ENCODE data around the gene LPP. TPM values are rescaled to one million over a fixed set of nuclear protein-coding genes. Genes with fewer than 3 reads are reported as not detected.
A peak's percentile ranks its signal among the peaks of the same experiment; 100 is the strongest.
"Not testable (repeated sequence)": the region's sequence is repeated elsewhere in the genome, so short reads cannot be mapped to it uniquely, and the experiment has no call there.

LPP gene
- total RNA-seq, 3 donors from 2014 or later = 15.5 to 19.2 (median 16.5) TPM

GRCh38 chr3:188598894-188599293 lies 444.9 kb downstream of the LPP start:
- H3K9me3 Mint-ChIP-seq = no peaks in the 10 kb centered on the region
- H3K27me3 Mint-ChIP-seq (ENCODE audit: low read depth) = no peaks in the 10 kb centered on the region
- no peaks in the 10 kb centered on the region for H3K4me1 Mint-ChIP-seq (ENCODE audit: low read depth)
- H3K4me3 Mint-ChIP-seq = no peak overlapping the region
- DNase-seq (no peak), ATAC-seq (no peak)
- H3K36me3 Mint-ChIP-seq (ENCODE audit: insufficient read depth) = peaks cover 3% of the 10 kb centered on the region

DNA sequence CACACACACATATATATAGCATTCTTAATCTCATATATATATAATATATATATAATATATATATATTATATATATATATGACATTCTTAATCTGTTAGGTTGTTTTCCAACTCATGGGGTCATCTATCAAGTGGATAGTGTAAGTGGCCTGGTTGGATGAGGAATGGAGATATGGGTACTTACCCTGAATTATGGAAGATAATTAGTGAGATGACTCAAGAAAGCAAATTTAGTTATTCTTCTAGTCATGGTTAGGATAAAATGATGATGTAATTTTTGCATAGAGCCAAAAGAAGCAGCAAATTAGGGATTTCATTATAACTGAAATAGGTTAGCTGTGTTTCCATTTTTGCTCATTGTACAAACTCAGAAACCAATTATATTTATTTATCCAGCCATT lies 448.2 kb downstream of the LPP start:
- no peak overlapping the region for H3K4me3 Mint-ChIP-seq
- H3K9me3 Mint-ChIP-seq = no peaks in the 10 kb centered on the region
- H3K4me1 Mint-ChIP-seq (ENCODE audit: low read depth) = no peaks in the 10 kb centered on the region
- peaks cover 3% of the 10 kb centered on the region for H3K36me3 Mint-ChIP-seq (ENCODE audit: insufficient read depth)
- ATAC-seq (no peak), DNase-seq (no peak)
- no peaks in the 10 kb centered on the region for H3K27me3 Mint-ChIP-seq (ENCODE audit: low read depth)

DNA sequence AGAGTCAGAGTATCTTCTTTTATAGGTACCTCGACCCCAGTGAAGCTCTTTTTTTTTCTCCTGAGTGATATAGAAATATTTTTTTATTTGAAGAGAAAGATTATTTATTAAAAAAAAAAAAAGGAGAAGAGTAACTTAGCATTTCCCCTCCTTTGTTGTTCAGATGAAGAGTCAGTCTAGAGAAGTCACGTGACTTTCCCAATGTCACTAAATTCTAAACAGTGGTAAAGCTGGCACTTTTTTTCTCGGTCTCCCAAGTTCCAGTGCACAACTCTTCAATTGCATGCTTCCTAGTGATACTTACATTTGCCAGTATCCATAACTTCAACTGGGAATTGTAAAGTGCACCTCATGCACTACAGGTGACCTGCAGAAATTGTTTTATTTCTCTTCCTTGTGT lies 448.7 kb downstream of the LPP start:
- Mint-ChIP-seq H3K9me3 (no peaks in the 10 kb centered on the region), H3K4me3 (no peak overlapping the region), H3K27me3 (ENCODE audit: low read depth) (no peaks in the 10 kb centered on the region), H3K4me1 (ENCODE audit: low read depth) (no peaks in the 10 kb centered on the region), H3K36me3 (ENCODE audit: insufficient read depth) (peaks cover 3% of the 10 kb centered on the region)
- no peak for ATAC-seq
- no peak for DNase-seq

DNA sequence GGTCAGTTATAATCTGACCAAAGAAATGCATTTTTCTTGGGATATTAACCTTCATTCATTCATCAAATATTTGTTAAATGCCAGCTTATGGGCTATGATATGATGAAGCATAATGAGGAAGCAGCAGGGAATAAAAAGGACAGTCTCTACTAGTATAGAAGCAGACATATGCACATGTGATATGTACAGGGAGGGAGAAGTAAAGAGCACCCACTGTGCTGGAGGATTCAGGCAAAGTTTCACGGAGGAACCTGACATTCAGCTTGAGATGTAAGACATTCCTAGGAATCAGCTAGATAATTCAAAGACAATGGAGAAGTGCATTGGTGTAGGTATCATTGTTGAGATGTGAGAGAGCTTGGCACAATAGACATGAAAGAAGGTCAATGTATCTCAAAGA lies 450.7 kb downstream of the LPP start:
- no peak for DNase-seq
- Mint-ChIP-seq H3K27me3 (ENCODE audit: low read depth) (no peaks in the 10 kb centered on the region), H3K4me1 (ENCODE audit: low read depth) (peaks cover 2% of the 10 kb centered on the region), H3K36me3 (ENCODE audit: insufficient read depth) (peaks cover 18% of the 10 kb centered on the region), H3K9me3 (peaks cover 12% of the 10 kb centered on the region), H3K4me3 (no peak overlapping the region)
- no peak for ATAC-seq

- ATAC-seq (no peak), DNase-seq (no peak)
- Mint-ChIP-seq H3K27me3 (ENCODE audit: low read depth) (no peaks in the 10 kb centered on the region), H3K9me3 (peaks cover 12% of the 10 kb centered on the region), H3K36me3 (ENCODE audit: insufficient read depth) (peaks cover 24% of the 10 kb centered on the region), H3K4me1 (ENCODE audit: low read depth) (peaks cover 2% of the 10 kb centered on the region), H3K4me3 (no peak overlapping the region)
Observed at GRCh38 chr3:188605231-188605630, 451.3 kb downstream of the LPP start.

GRCh38 chr3:188605905-188606304 lies 451.9 kb downstream of the LPP start:
- DNase-seq (no peak), ATAC-seq (no peak)
- peaks cover 2% of the 10 kb centered on the region for H3K4me1 Mint-ChIP-seq (ENCODE audit: low read depth)
- H3K9me3 Mint-ChIP-seq = peaks cover 12% of the 10 kb centered on the region
- peaks cover 29% of the 10 kb centered on the region for H3K36me3 Mint-ChIP-seq (ENCODE audit: insufficient read depth)
- no peak overlapping the region for H3K4me3 Mint-ChIP-seq
- no peaks in the 10 kb centered on the region for H3K27me3 Mint-ChIP-seq (ENCODE audit: low read depth)

DNA sequence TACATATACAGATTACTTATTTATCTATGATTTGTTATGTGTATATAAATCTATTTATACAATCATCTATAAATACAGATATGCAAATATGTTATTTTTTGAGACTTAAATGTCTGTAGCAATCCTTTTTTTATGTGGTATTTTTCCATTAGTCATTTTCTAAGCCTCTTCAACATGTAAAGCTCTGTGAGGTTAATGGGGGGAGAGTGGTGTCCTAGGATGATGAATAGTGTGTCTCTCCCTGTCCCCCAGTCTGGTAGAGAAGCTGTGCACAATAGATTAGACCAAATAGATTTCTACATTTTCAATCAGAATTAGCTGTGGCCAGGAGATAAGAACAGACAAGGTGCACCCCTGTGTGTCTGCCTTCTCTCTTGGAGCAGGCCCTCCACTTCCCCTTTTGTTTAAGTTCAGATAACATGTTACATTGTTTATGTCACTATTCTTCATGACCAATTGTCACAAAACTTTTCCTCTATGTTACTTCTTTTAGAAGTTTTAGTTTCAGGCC lies 453.9 kb downstream of the LPP start:
- no peak overlapping the region for H3K4me3 Mint-ChIP-seq
- H3K27me3 Mint-ChIP-seq (ENCODE audit: low read depth) = no peaks in the 10 kb centered on the region
- H3K4me1 Mint-ChIP-seq (ENCODE audit: low read depth) = peaks cover 2% of the 10 kb centered on the region
- peaks cover 12% of the 10 kb centered on the region for H3K9me3 Mint-ChIP-seq
- peaks cover 36% of the 10 kb centered on the region for H3K36me3 Mint-ChIP-seq (ENCODE audit: insufficient read depth)
- no peak for DNase-seq
- ATAC-seq = no peak

DNA sequence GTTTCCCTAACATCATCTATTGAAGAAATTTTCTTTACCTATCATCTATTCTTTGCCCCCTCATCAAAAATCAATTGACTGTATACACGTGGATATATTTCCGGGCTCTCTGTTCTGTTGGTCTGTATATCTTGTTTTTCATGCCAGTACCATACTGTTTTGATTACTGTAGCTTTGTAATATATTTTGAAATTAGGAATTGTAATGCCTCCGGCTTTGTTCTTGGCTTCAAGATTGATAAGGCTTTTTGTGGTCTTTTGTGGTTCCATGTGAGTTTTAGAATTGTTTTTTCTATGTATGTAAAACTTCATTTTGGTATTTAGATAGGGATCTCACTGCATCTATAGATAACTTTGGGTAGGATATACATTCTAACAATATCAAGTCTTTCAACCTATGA lies 454.4 kb downstream of the LPP start:
- H3K4me1 Mint-ChIP-seq (ENCODE audit: low read depth) = peaks cover 2% of the 10 kb centered on the region
- H3K4me3 Mint-ChIP-seq = no peak overlapping the region
- peaks cover 35% of the 10 kb centered on the region for H3K36me3 Mint-ChIP-seq (ENCODE audit: insufficient read depth)
- peaks cover 12% of the 10 kb centered on the region for H3K9me3 Mint-ChIP-seq
- no peak for ATAC-seq
- no peaks in the 10 kb centered on the region for H3K27me3 Mint-ChIP-seq (ENCODE audit: low read depth)
- no peak for DNase-seq

DNA sequence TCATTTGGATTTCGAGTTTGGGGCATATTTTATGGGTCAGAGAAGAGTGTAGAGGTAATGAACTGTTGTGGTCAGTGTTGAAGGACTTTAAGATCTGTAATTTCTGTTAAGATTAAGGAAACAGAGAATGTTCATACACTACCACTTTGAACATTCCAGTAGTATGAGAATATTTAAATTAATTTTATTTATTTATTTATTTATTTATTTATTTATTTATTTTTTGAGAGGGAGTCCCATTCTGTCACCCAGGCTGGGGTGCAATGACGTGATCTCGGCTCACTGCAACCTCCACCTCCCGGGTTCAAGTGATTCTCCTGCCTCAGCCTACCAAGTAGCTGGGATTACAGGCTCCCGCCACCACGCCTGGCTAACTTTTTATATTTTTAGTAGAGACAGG lies 459.8 kb downstream of the LPP start:
- H3K9me3 Mint-ChIP-seq; H3K4me3 Mint-ChIP-seq; DNase-seq; H3K27me3 Mint-ChIP-seq (ENCODE audit: low read depth); ATAC-seq; H3K4me1 Mint-ChIP-seq (ENCODE audit: low read depth): not testable (repeated sequence)
- peaks cover 34% of the 10 kb centered on the region for H3K36me3 Mint-ChIP-seq (ENCODE audit: insufficient read depth)

DNA sequence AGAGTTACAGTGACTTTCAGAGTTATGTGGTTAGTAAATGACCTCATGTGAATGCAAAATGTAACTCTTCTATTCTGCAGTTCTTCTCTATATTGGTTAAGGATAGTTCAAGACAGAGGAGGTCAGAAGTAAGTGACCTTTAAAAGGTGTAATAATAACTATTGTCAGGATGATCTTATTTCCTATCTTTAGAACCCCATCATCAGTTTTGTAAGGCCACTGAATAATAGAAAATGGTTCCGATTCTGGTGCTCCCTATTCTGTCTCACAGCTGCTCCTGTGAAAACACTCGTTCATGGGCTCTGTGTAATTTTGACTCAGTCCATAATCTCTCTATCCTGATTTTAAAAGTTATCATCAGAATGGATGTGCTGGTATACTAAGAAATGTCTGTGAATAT lies 463.3 kb downstream of the LPP start:
- H3K27me3 Mint-ChIP-seq (ENCODE audit: low read depth) = no peaks in the 10 kb centered on the region

GRCh38 chr3:188617988-188618701 lies 464.2 kb downstream of the LPP start:
- H3K4me1 Mint-ChIP-seq (ENCODE audit: low read depth) = peaks cover 5% of the 10 kb centered on the region
- no peaks in the 10 kb centered on the region for H3K9me3 Mint-ChIP-seq
- no peaks in the 10 kb centered on the region for H3K27me3 Mint-ChIP-seq (ENCODE audit: low read depth)
- no peak for ATAC-seq
- no peak overlapping the region for H3K4me3 Mint-ChIP-seq
- peaks cover 10% of the 10 kb centered on the region for H3K36me3 Mint-ChIP-seq (ENCODE audit: insufficient read depth)
- no peak for DNase-seq

More for the DNA sequence above, 463.3 kb downstream of the LPP start:
- Mint-ChIP-seq H3K4me1 (ENCODE audit: low read depth) (peaks cover 5% of the 10 kb centered on the region), H3K36me3 (ENCODE audit: insufficient read depth) (peaks cover 10% of the 10 kb centered on the region), H3K4me3 (no peak overlapping the region), H3K9me3 (no peaks in the 10 kb centered on the region)
- ATAC-seq = no peak
- no peak for DNase-seq

DNA sequence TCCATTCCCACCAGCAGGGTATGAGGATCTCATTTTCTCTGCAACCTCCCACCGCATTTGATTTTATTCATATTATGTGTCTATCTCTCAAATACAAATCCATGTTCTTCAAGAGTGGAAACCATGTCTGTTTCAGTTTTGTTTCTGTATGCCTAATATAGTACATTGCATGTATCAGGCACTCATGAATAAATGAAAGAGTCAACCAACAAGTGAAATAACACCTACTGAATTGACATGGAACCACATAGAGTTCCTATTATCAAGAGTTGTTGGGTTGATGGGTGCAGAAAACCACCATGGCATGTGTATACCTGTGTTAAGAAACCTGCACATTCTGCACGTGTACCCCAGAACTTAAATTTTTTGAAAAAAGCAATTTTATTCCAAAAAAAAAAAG lies 466.8 kb downstream of the LPP start:
- peak; percentile 65 to 69 for ATAC-seq
- H3K9me3 Mint-ChIP-seq = no peaks in the 10 kb centered on the region

DNA sequence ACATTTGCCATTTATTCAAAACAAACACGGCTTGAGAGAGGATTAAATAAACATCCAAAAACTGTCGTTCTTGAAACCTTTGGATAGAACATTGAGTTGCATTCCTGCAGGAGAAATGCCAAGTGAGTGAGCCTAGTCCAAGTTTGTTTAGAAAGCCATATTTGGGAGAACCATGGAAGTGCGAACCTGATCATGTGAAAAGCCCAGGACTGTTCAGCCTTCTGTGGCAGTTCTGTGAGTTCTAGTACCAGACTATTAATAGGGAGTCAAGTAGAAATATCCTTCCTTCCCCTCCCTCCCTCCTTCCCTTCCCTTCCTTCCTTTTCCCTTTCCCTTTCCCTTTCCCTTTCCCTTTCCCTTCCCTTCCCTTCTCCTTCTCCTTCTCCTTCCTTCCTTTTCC lies 470.4 kb downstream of the LPP start:
- no peak overlapping the region for H3K4me3 Mint-ChIP-seq
- no peak for DNase-seq

More for the DNA sequence above, 466.8 kb downstream of the LPP start:
- Mint-ChIP-seq H3K4me3 (no peak overlapping the region), H3K4me1 (ENCODE audit: low read depth) (peaks cover 3% of the 10 kb centered on the region), H3K27me3 (ENCODE audit: low read depth) (no peaks in the 10 kb centered on the region), H3K36me3 (ENCODE audit: insufficient read depth) (peaks cover 5% of the 10 kb centered on the region)
- no peak for DNase-seq

GRCh38 chr3:188624828-188625227 lies 470.9 kb downstream of the LPP start:
- ATAC-seq = no peak
- no peaks in the 10 kb centered on the region for H3K4me1 Mint-ChIP-seq (ENCODE audit: low read depth)
- DNase-seq = no peak
- H3K9me3 Mint-ChIP-seq = no peaks in the 10 kb centered on the region
- no peak overlapping the region for H3K4me3 Mint-ChIP-seq
- peaks cover 19% of the 10 kb centered on the region for H3K36me3 Mint-ChIP-seq (ENCODE audit: insufficient read depth)
- H3K27me3 Mint-ChIP-seq (ENCODE audit: low read depth) = no peaks in the 10 kb centered on the region

More for the DNA sequence above, 470.4 kb downstream of the LPP start:
- H3K9me3 Mint-ChIP-seq = no peaks in the 10 kb centered on the region
- peaks cover 19% of the 10 kb centered on the region for H3K36me3 Mint-ChIP-seq (ENCODE audit: insufficient read depth)
- H3K4me1 Mint-ChIP-seq (ENCODE audit: low read depth) = no peaks in the 10 kb centered on the region
- ATAC-seq = no peak
- no peaks in the 10 kb centered on the region for H3K27me3 Mint-ChIP-seq (ENCODE audit: low read depth)

GRCh38 chr3:188627652-188628051 lies 473.7 kb downstream of the LPP start:
- DNase-seq (no peak), ATAC-seq (peak; percentile 34 to 62)
- Mint-ChIP-seq H3K9me3 (no peaks in the 10 kb centered on the region), H3K4me3 (no peak overlapping the region), H3K27me3 (ENCODE audit: low read depth) (no peaks in the 10 kb centered on the region), H3K36me3 (ENCODE audit: insufficient read depth) (peaks cover 21% of the 10 kb centered on the region), H3K4me1 (ENCODE audit: low read depth) (no peaks in the 10 kb centered on the region)
